ENCODE measurements around the gene ZBTB7B. TPM values are rescaled to one million over a fixed set of nuclear protein-coding genes. Genes with fewer than 3 reads are reported as not detected.

ZBTB7B gene
- total and polyA plus RNA-seq, 9 of the 15 experiments (the other 6 are each of a cell fraction or from before 2014, with no cell fraction given) = 0.04 to 46.5 (median 15.2) TPM

- no peak for TF ChIP-seq AFF1 (IDR thresholded peaks at IDR 0.05; ENCODE audit: low read depth in 1 of 2, partially characterized antibody in 2 of 2)
- no peak for TF ChIP-seq ATF2 (CRISPR knock-in tag; IDR thresholded peaks at IDR 0.05)
- no peak for TF ChIP-seq TBP (optimal IDR thresholded peaks at IDR 0.05; ENCODE audit: low read depth, low read length)
- no peak for TF ChIP-seq FOXM1 (IDR thresholded peaks at IDR 0.05; ENCODE audit: low read depth)
- TF ChIP-seq FOXM1 (CRISPR knock-in tag; IDR thresholded peaks at IDR 0.05; ENCODE audit: low read depth) = no peak
- no peak; the same call in 1 of the 2 replicates for TF ChIP-seq ATF3 (IDR thresholded peaks at IDR 0.05)
- TF ChIP-seq ATF3 (CRISPR knock-in tag; conservative IDR thresholded peaks at IDR 0.05) = no peak
- peak; percentile 39; the same call in 1 of the 2 replicates for TF ChIP-seq C11orf30 (IDR thresholded peaks at IDR 0.05; ENCODE audit: low read depth)
- TF ChIP-seq POU5F1 (IDR thresholded peaks at IDR 0.05; ENCODE audit: borderline replicate concordance, low read depth, low read length, partially characterized antibody) = no peak
- no peak for TF ChIP-seq NCOA4 (IDR thresholded peaks at IDR 0.05; ENCODE audit: partially characterized antibody)
- TF ChIP-seq, protein P1, sequence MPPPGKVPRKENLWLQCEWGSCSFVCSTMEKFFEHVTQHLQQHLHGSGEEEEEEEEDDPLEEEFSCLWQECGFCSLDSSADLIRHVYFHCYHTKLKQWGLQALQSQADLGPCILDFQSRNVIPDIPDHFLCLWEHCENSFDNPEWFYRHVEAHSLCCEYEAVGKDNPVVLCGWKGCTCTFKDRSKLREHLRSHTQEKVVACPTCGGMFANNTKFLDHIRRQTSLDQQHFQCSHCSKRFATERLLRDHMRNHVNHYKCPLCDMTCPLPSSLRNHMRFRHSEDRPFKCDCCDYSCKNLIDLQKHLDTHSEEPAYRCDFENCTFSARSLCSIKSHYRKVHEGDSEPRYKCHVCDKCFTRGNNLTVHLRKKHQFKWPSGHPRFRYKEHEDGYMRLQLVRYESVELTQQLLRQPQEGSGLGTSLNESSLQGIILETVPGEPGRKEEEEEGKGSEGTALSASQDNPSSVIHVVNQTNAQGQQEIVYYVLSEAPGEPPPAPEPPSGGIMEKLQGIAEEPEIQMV (tag; conservative IDR thresholded peaks at IDR 0.05; ENCODE audit: low read depth) = 0 out of 2 replicates have a peak, but pooled peaks have one; percentile 30
- TF ChIP-seq POLR2AphosphoS2 (IDR thresholded peaks at IDR 0.05; ENCODE audit: low read length) = no peak
- TF ChIP-seq PYGO2 (tag; IDR thresholded peaks at IDR 0.05) = no peak
- no peak for TF ChIP-seq TSC22D4 (tag; IDR thresholded peaks at IDR 0.05)
- no peak for TF ChIP-seq GABPB2 (CRISPR knock-in tag; conservative IDR thresholded peaks at IDR 0.05)
- no peak for TF ChIP-seq RBM25 (IDR thresholded peaks at IDR 0.05; ENCODE audit: low read depth, low read length, severe bottlenecking)
- no peak for TF ChIP-seq SETDB1 (IDR thresholded peaks at IDR 0.05; ENCODE audit: low read length)
Measured at GRCh38 chr1:154993572-154994268, 8.9 kb upstream of the ZBTB7B start, which contains the start of gene LENEP (continued).

Data from K562 (cell line).